ENCODE measurements around the gene C1orf50. TPM values are rescaled to one million over a fixed set of nuclear protein-coding genes. Genes with fewer than 3 reads are reported as not detected.
A peak's percentile ranks its signal among the peaks of the same experiment; 100 is the strongest.

Gene C1orf50
- total RNA-seq, 1 experiment from 2014 or later, result 8.3 TPM

DNA sequence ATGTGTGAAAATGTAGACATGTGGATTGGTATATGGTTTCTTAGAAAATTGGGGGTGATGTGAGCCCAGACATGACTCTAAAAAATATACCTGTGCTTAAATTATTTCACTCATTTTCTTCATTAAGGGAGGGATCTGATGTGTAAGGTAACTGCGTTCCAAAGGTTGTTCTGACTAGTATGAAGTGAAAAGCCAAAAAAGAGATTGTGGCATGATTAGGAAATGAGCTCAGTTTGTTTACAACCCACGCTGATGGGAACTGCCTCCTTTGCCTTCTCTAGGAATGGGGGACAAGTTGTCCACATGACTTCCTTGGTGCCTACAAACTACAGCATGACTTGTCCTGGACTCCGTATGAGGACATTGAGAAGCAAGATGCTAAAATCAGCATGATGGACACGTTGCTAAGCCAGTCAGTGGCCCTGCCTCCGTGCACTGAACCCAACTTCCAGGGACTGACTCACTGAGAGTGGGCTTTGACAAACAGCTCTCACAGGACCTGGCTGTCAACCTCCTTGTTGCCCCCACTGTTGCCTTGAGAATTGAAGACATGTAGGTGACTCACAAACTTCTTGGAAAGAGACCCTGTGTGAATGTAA, 8.0 kb downstream of the C1orf50 start:
- Histone ChIP-seq H3K9me3 (ENCODE audit: insufficient read depth, low read depth) (no peaks in the 10 kb centered on the region), H3K4me1 (replicated peaks; ENCODE audit: insufficient read depth) (no peaks in the 10 kb centered on the region), H4K20me1 (ENCODE audit: insufficient read depth) (no peaks in the 10 kb centered on the region), H3K27me3 (ENCODE audit: insufficient read depth, low read depth) (no peaks in the 10 kb centered on the region), H3K4me2 (no peak overlapping the region), H3F3A (ENCODE audit: insufficient read depth, low read depth) (0 out of 2 replicates have a peak, but pooled peaks cover 3% of the 10 kb centered on the region), H3K27ac (no peak overlapping the region), H3K79me2 (ENCODE audit: low read depth) (0 out of 2 replicates have a peak, but pooled peaks cover 3% of the 10 kb centered on the region), H2AFZ (no peak overlapping the region), H3K4me3 (no peak overlapping the region), H3K9me2 (ENCODE audit: insufficient read depth) (no peaks in the 10 kb centered on the region), H3K36me3 (ENCODE audit: low read depth) (no peaks in the 10 kb centered on the region)
- CTCF ChIA-PET, result interaction anchor here (0.6 kb wide), 1 partner anchor 138 kb away, joined by 3 read pairs; no protein-coding TSS in a partner anchor
- POLR2A ChIA-PET (ENCODE audit: unreplicated experiment), result interaction anchor here (0.6 kb wide), 1 partner anchor 257 kb away, joined by 4 read pairs; no protein-coding TSS in a partner anchor
- TF ChIP-seq, protein P1, sequence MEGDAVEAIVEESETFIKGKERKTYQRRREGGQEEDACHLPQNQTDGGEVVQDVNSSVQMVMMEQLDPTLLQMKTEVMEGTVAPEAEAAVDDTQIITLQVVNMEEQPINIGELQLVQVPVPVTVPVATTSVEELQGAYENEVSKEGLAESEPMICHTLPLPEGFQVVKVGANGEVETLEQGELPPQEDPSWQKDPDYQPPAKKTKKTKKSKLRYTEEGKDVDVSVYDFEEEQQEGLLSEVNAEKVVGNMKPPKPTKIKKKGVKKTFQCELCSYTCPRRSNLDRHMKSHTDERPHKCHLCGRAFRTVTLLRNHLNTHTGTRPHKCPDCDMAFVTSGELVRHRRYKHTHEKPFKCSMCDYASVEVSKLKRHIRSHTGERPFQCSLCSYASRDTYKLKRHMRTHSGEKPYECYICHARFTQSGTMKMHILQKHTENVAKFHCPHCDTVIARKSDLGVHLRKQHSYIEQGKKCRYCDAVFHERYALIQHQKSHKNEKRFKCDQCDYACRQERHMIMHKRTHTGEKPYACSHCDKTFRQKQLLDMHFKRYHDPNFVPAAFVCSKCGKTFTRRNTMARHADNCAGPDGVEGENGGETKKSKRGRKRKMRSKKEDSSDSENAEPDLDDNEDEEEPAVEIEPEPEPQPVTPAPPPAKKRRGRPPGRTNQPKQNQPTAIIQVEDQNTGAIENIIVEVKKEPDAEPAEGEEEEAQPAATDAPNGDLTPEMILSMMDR (conservative IDR thresholded peaks at IDR 0.05), result no peak
- TF ChIP-seq EZH2 (IDR thresholded peaks at IDR 0.05; ENCODE audit: low read depth), result no peak
- no peak for DNase-seq
- intact Hi-C loops (cut with micrococcal nuclease; ENCODE audit: unreplicated experiment), result loop anchor here (10.0 kb wide), 1 partner anchor 640 kb away; no protein-coding TSS in a partner anchor
- no TSS peak for BruUV-seq (replicated peaks)

GRCh38 chr1:42776502-42776901, 9.5 kb downstream of the C1orf50 start:
- H3K36me3 ChIP-seq (ENCODE audit: low read depth), result no peaks in the 10 kb centered on the region
- no peaks in the 10 kb centered on the region for H3K79me2 ChIP-seq (ENCODE audit: low read depth)
- H3K27me3 ChIP-seq (ENCODE audit: insufficient read depth, low read depth), result no peaks in the 10 kb centered on the region
- no peaks in the 10 kb centered on the region for H3K9me3 ChIP-seq (ENCODE audit: insufficient read depth, low read depth)
- H4K20me1 ChIP-seq (ENCODE audit: insufficient read depth), result no peaks in the 10 kb centered on the region
- 0 out of 2 replicates have a peak, but pooled peaks cover 4% of the 10 kb centered on the region for H3F3A ChIP-seq (ENCODE audit: insufficient read depth, low read depth)
- ChIA-PET CTCF (interaction anchor here (1.0 kb wide), 1 partner anchor 638 kb away, joined by 3 read pairs; no protein-coding TSS in a partner anchor), POLR2A (ENCODE audit: unreplicated experiment) (interaction anchor here (0.5 to 0.7 kb wide), 2 partner anchors 195 to 294 kb away, joined by 3 to 4 read pairs; no protein-coding TSS in a partner anchor)
- H3K4me1 ChIP-seq (replicated peaks; ENCODE audit: insufficient read depth), result no peaks in the 10 kb centered on the region
- TF ChIP-seq, protein P1 (conservative IDR thresholded peaks at IDR 0.05), result no peak
- no peak for TF ChIP-seq EZH2 (IDR thresholded peaks at IDR 0.05; ENCODE audit: low read depth)
- no peaks in the 10 kb centered on the region for H3K9me2 ChIP-seq (ENCODE audit: insufficient read depth)
- no peak overlapping the region for H2AFZ ChIP-seq
- H3K4me3 ChIP-seq, result no peak overlapping the region
- no peak overlapping the region for H3K27ac ChIP-seq
- no peak for DNase-seq
- H3K4me2 ChIP-seq, result no peak overlapping the region
- intact Hi-C loops (cut with micrococcal nuclease; ENCODE audit: unreplicated experiment), result loop anchor here (10.0 kb wide), 1 partner anchor 638 kb away; no protein-coding TSS in a partner anchor
- BruUV-seq (replicated peaks), result no TSS peak

DNA sequence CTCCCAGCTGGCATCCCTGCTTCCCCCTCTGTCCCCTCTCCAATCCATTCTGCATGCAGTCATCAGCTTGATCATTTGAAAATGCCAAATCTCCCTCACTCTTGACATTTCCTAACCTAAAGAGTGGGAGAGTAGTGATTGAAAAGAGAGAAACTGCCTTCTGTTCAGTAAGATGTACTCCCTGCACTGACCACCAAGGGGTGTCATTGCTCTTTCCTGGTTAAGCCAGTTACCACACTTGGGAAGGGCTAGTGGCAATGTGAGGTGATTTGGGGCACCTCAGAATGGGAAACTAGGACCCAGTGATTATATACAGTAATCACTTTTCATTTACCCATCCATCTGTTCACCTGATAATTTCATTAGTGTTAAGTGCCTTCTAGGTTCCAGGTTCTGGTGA, 10.8 kb downstream of the C1orf50 start:
- Histone ChIP-seq H2AFZ (no peak overlapping the region), H3K9me3 (ENCODE audit: insufficient read depth, low read depth) (no peaks in the 10 kb centered on the region), H4K20me1 (ENCODE audit: insufficient read depth) (no peaks in the 10 kb centered on the region), H3K27me3 (ENCODE audit: insufficient read depth, low read depth) (no peaks in the 10 kb centered on the region), H3K9me2 (ENCODE audit: insufficient read depth) (no peaks in the 10 kb centered on the region), H3F3A (ENCODE audit: insufficient read depth, low read depth) (0 out of 2 replicates have a peak, but pooled peaks cover 4% of the 10 kb centered on the region), H3K4me1 (replicated peaks; ENCODE audit: insufficient read depth) (no peaks in the 10 kb centered on the region), H3K27ac (no peak overlapping the region), H3K4me2 (no peak overlapping the region), H3K79me2 (ENCODE audit: low read depth) (no peaks in the 10 kb centered on the region), H3K36me3 (ENCODE audit: low read depth) (no peaks in the 10 kb centered on the region), H3K4me3 (no peak overlapping the region)
- ChIA-PET CTCF (interaction anchor here (0.6 to 1.6 kb wide), 6 partner anchors 9 to 1284 kb away, joined by 3 to 9 read pairs (median 4); no protein-coding TSS in a partner anchor), POLR2A (ENCODE audit: unreplicated experiment) (no interaction called here)
- DNase-seq, result peak in 1 of 2 experiments; percentile 37
- intact Hi-C loops (cut with micrococcal nuclease; ENCODE audit: unreplicated experiment), result loop anchor here (1.0 to 10.0 kb wide), 3 partner anchors 135 to 637 kb away; no protein-coding TSS in a partner anchor
- no TSS peak for BruUV-seq (replicated peaks)
- TF ChIP-seq, protein P1 (conservative IDR thresholded peaks at IDR 0.05), result peak; percentile 84
- no peak for TF ChIP-seq EZH2 (IDR thresholded peaks at IDR 0.05; ENCODE audit: low read depth)

Measured in PC-9 (cell line).